GM18511 (cell line): Measurements from ENCODE around the gene MED26.
"Not testable (repeated sequence)": the region's sequence is repeated elsewhere in the genome, so short reads cannot be mapped to it uniquely, and the experiment has no call there.

Source experiments
- ATAC-seq: cut with Tn5 transposase; IDR thresholded peaks from one replicate; pipeline ENCODE4 v1.9.1; 2021; ENCODE audit warnings: mild to moderate bottlenecking, moderate library complexity; ENCODE audit not compliant: unreplicated experiment

The MED26 gene

GRCh38 chr19:16576690-16577530 is 51.1 kb downstream of the MED26 start:
- no peak for ATAC-seq

DNA sequence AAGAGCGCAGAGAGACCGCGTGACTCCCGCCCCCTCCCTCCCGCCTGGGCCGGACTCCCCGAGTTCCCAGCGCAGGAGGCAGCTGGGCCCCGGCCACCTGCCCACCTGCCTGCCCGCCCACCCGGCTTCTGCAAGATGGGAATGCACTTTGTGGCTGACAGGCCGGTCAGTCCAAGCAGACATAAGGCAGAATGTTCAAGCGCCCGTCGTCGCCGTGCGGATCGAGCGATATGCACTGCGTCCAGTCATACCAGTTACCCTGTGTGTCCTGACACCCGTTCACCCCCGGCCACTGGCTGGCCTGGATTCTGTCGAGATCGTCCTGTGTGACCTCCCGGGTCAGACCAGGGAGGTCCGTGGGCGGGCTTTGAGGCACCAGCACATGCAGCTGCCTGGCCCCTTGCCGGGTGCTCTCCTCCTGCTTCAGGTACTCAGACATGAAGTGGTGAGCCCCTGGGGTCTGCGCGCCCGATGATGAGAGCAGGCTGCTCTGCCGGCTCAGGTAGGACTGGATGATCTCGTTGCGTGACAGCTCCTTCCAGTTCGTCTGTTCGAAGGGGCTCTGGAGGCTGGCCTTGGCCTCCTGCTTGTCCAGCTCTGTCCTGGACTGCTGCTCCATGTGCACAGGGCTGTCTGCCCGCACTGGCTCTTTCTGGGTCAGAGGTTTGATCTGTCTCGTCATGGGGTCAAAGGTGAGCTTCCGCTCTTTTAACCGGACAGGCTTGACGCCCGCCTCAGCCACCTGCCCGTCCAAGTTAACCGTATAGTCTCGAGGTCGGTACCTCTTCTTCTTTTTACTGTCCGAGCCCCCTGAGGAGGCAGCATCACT is 51.9 kb downstream of the MED26 start:
- no peak for ATAC-seq

GRCh38 chr19:16575282-16575681 is 52.7 kb downstream of the MED26 start:
- ATAC-seq: no peak

DNA sequence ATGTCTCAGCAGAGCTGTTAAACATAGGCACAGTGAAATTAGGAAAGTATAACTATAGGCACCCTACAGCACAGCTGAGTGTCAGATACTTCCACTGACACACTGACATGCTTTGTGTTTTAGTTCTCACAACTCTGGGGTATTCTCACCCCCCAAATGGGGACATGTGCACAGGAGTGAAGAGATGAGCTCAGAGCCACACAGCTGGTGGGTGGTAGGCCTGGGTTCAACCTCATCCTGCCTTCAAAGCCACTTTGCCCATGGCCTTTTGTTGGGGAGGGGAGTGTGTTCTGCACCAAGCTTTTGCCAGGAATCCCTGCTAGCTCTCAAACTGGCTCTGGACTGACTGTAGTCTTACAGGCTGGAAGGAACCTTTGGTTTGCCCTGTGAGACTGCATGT is 54.1 kb downstream of the MED26 start:
- no peak for ATAC-seq

DNA sequence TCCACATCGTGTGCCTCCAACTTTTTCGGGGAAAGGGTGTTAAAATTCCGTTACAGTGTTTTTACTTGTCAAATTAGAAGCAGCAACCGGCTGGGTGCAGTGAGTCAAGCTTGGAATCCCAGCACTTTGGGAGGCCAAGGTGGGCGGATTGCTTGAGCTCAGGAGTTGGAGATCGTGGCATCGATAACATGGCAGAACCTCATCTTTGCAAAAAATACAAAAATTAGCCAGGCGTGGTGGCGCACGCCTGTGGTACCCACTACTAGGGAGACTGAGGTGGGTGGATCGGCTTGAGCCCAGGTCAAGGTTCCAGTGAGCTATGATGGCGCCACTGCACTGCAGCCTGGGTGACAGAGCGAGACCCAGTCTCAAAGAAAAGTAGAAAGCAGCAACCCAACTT is 54.7 kb downstream of the MED26 start:
- ATAC-seq: no peak

- ATAC-seq: peak; percentile 88
Observed at GRCh38 chr19:16572332-16573211, 55.4 kb downstream of the MED26 start, which contains the start of gene SLC35E1. TSS of gene SLC35E1 (minus strand) at chr19:16572415. CDS start at chr19:16572364, 51 bp downstream.

DNA sequence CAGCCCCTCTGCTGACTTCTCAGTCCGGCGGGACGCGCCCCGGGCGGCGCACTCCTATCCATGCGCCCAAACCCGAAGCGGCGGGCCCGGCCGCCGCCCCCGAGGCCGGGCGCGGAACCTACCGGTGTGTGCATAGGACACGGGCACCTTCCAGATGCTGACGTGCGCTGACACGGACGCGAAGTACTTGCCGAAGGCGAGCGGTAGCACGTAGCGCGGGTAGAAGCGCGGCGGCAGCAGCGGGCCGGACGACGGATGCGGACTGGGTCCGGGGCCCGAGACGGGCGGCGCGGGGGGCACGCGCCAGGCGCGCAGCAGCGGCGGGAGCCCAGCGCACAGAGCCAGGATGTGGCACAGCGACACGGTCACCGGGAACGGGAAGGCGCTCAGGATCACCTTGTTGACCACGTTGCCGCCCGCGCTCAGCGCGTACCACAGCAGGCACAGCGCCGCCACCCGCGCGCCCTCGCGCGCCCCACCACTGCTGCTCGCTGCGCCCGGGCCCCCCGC is 56.1 kb downstream of the MED26 start:
- peak; percentile 36 for ATAC-seq

- no peak for ATAC-seq
Observed at GRCh38 chr19:16571283-16571682, 56.7 kb downstream of the MED26 start.

DNA sequence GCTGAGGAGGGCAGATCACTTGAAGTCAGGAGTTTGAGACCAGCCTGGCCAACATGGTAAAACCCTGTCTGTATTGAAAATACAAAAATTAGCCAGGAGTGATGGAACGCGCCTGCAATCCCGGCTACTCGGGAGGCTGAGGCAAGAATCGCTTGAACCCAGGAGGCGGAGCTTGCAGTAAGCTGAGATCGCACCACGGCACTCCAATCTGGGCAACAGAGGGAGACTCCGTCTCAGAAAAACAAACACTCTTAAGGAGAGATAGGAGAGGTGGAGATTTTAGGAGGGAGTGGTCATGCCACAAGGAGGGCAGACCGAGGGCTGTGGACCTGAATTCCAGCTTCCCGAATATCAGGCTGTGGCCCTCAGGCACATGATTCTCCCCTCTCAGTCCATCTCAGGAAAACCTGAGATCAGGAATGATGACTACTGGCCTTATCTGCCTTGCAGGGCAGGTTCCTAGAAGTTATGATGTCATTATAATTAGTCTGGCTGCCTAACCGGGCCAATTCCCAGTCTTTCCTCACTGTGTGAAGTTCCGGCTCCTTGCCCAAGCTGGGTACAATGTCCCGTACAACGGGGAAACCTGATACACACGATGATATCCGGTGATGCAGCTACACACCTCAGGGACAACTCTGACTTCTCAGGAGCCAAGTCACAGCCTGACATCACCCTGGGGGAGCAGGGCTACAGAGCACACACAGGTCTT is 58.2 kb downstream of the MED26 start:
- ATAC-seq: no peak

DNA sequence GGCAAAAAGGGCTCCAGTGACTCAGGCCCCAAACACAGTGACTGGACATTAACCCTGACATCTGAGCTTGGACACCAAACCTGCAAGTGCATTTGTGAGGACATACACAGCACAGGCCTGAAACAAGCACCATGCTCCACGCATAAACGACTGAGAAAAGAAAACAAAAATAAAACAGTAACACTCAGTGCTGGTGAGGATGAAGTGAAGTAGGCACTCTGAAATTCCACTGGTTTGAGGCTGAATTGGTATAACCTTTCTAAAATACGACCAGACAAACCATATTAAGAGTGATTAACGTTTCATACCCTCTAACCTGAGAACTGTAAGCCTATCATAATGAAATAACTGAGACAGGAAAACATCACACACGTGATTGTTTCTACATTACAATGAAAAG is 61.3 kb downstream of the MED26 start:
- ATAC-seq: no peak

DNA sequence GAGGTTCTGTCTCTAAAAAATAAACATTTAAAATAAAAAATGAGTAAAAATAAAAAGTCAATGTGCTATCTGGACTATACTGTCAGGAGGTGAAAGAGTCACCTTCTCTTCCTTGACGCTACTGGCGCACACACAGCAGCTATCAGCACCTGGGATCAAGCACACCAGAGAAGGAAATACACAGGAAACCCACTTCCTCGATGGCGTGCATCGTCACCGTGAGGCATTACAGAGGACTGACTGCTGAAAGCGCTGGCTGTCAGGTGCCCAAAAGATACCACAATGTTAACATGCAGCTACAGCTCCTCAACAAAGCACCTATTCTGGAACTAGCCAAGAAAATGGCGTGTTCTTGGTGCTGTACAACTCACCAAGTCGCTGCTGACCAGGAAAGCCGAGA is 61.8 kb downstream of the MED26 start:
- no peak for ATAC-seq

DNA sequence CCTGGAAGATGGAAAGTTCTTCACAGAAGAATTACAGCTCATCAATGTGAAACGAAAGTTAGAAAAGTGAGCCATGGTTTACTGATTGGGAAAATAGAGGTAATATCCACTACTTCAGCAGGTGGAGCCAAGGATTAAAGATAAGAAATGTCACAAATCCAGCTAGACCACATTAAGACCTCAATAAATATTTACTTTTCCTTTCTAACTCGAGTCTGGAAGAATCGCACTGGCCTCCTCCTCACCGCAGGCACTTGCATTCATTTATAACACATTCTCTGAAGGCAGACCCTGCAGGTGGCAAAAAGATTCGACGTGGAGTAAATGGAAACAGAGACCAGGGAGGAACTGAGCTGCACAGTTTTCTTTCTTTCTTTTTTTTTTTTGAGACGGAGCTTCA is 63.2 kb downstream of the MED26 start:
- ATAC-seq: no peak

- no peak for ATAC-seq
Observed at GRCh38 chr19:16562608-16563025, 65.4 kb downstream of the MED26 start.

GRCh38 chr19:16561382-16561781 is 66.6 kb downstream of the MED26 start:
- no peak for ATAC-seq

DNA sequence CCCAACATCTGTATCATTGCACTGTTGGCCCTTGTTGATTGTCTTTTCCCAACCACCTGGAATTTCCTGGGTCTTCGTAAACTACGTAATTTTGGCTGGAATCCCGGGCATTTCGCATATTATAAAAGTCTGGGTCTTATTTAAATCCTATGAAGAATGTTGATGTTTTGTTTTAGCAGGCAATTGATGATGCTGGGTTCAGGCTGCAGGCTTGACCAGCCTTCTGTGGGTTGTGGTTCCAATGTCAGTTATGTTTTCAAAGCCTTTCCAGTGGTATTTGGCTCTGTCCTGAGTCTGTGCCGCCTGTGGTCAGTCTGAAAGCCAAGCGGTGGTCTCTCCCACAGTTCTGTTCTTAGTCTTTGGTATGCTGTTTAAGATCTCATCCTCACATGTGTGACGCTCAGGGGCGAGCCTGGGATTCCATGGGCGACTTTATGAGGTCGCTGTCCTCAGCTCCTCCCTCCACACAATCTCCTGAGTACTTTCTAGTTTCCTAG is 68.2 kb downstream of the MED26 start:
- no peak for ATAC-seq

GRCh38 chr19:16554776-16555175 is 73.2 kb downstream of the MED26 start:
- no peak for ATAC-seq

- not testable (repeated sequence) for ATAC-seq
Observed at GRCh38 chr19:16551902-16552301, 76.1 kb downstream of the MED26 start.

GRCh38 chr19:16548956-16549355 is 79.0 kb downstream of the MED26 start:
- no peak for ATAC-seq

DNA sequence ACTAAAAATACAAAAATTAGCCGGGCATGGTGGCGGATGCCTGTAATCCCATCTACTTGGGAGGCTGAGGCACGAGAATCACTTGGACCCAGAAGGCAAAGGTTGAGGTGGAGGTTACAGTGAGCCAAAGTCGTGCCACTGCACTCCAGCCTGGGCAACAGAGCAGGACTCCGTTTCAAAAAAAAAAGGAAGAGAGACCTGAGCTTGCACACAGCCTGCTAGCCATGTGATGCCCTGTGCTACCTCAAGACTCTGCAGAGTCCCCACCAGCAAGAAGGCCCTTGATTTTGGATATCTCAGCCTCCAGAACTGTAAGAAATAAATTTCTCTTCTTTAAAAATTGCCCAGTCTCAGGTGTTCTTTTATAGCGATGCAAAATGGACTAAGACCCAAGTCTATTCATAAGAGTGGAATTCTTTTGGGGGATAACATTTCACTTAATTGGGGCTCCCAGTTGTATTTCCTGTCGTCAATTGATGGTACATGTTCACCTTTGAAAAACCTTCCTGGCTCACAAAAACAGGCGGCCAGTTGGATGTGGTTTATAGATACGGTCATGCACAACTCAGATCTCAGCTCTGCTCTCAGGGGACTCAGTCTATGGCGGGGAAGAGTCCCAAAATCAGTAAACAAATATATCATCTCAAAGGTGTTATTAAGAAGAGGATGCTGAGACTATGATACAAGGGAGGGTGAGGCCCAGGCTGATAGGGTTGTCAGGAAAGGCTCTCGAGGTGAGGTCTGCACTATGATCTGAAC is 83.4 kb downstream of the MED26 start:
- ATAC-seq: no peak
